ENCODE data around the gene ZC3H18.

ZC3H18 gene

GRCh38 chr16:88647178-88648070 lies 77.2 kb downstream of the ZC3H18 start:
- H3K36me3 ChIP-seq (ENCODE audit: insufficient read depth, low read length) = 0 out of 2 replicates have a peak, but pooled peaks cover 5% of the 10 kb centered on the region
- no peaks in the 10 kb centered on the region for H3K27me3 ChIP-seq (ENCODE audit: insufficient read depth, low read length)
- no peaks in the 10 kb centered on the region for H3K9me3 ChIP-seq (ENCODE audit: insufficient read depth, low read depth, low read length)
- H3K9ac ChIP-seq (ENCODE audit: low read depth, low read length) = no peak overlapping the region
- H3K4me1 ChIP-seq (ENCODE audit: insufficient read depth, low read length) = peaks cover 12% of the 10 kb centered on the region; the same call in 1 of the 2 replicates
- no peak overlapping the region for H3K27ac ChIP-seq (ENCODE audit: low read depth, low read length)
- no peak overlapping the region for H3K4me3 ChIP-seq (ENCODE audit: low read length)
- WGBS = 93% methylated on average over 22 of the region's 22 CpGs

- H3K36me3 ChIP-seq (ENCODE audit: insufficient read depth, low read length) = peaks cover 20% of the 10 kb centered on the region
- WGBS = 84% methylated on average over 20 of the region's 20 CpGs
- 0 out of 2 replicates have a peak overlapping the region, but pooled peaks have one; percentile 85 for H3K9ac ChIP-seq (ENCODE audit: low read depth, low read length)
- H3K9me3 ChIP-seq (ENCODE audit: insufficient read depth, low read depth, low read length) = no peaks in the 10 kb centered on the region
- H3K4me1 ChIP-seq (ENCODE audit: insufficient read depth, low read length) = peaks cover 12% of the 10 kb centered on the region; the same call in 1 of the 2 replicates
- H3K27me3 ChIP-seq (ENCODE audit: insufficient read depth, low read length) = no peaks in the 10 kb centered on the region
- no peak overlapping the region for H3K27ac ChIP-seq (ENCODE audit: low read depth, low read length)
- peak overlapping the region; percentile 89 for H3K4me3 ChIP-seq (ENCODE audit: low read length)
Measured at GRCh38 chr16:88649195-88649923, 79.2 kb downstream of the ZC3H18 start.

GRCh38 chr16:88649924-88650748 lies 79.9 kb downstream of the ZC3H18 start:
- Histone ChIP-seq H3K4me1 (ENCODE audit: insufficient read depth, low read length) (peaks cover 12% of the 10 kb centered on the region; the same call in 1 of the 2 replicates), H3K9me3 (ENCODE audit: insufficient read depth, low read depth, low read length) (no peaks in the 10 kb centered on the region), H3K36me3 (ENCODE audit: insufficient read depth, low read length) (peaks cover 27% of the 10 kb centered on the region), H3K27me3 (ENCODE audit: insufficient read depth, low read length) (no peaks in the 10 kb centered on the region), H3K27ac (ENCODE audit: low read depth, low read length) (peak overlapping the region; percentile 64; the same call in 1 of the 2 replicates), H3K9ac (ENCODE audit: low read depth, low read length) (peak overlapping the region; percentile 85), H3K4me3 (ENCODE audit: low read length) (peak overlapping the region; percentile 89)
- WGBS = 15% methylated on average over 37 of the region's 37 CpGs

GRCh38 chr16:88650749-88651275 lies 80.6 kb downstream of the ZC3H18 start, which contains the start of gene CYBA:
Gene CYBA, minus strand, starts transcription at chr16:88651053. Its CDS starts 40 bp downstream, at chr16:88651013.
- Histone ChIP-seq H3K27ac (ENCODE audit: low read depth, low read length) (peak within 1 kb of the TSS; percentile 64; the same call in 1 of the 2 replicates), H3K9me3 (ENCODE audit: insufficient read depth, low read depth, low read length) (no peaks in the 10 kb centered on the region), H3K4me3 (ENCODE audit: low read length) (peak within 1 kb of the TSS; percentile 89), H3K27me3 (ENCODE audit: insufficient read depth, low read length) (no peaks in the 10 kb centered on the region), H3K4me1 (ENCODE audit: insufficient read depth, low read length) (peaks cover 12% of the 10 kb centered on the region; the same call in 1 of the 2 replicates), H3K9ac (ENCODE audit: low read depth, low read length) (peak within 1 kb of the TSS; percentile 85), H3K36me3 (ENCODE audit: insufficient read depth, low read length) (peaks cover 34% of the 10 kb centered on the region)
- under 1% methylated on average over 41 of the region's 41 CpGs for WGBS

- Histone ChIP-seq H3K9ac (ENCODE audit: low read depth, low read length) (peak overlapping the region; percentile 5; the same call in 1 of the 2 replicates), H3K27ac (ENCODE audit: low read depth, low read length) (no peak overlapping the region; the same call in 1 of the 2 replicates), H3K27me3 (ENCODE audit: insufficient read depth, low read length) (no peaks in the 10 kb centered on the region), H3K9me3 (ENCODE audit: insufficient read depth, low read depth, low read length) (no peaks in the 10 kb centered on the region), H3K4me3 (ENCODE audit: low read length) (peak overlapping the region; percentile 89), H3K36me3 (ENCODE audit: insufficient read depth, low read length) (peaks cover 36% of the 10 kb centered on the region), H3K4me1 (ENCODE audit: insufficient read depth, low read length) (peaks cover 12% of the 10 kb centered on the region; the same call in 1 of the 2 replicates)
- 49% methylated on average over 24 of the region's 24 CpGs for WGBS
Measured at GRCh38 chr16:88651276-88651988, 81.2 kb downstream of the ZC3H18 start.

- Histone ChIP-seq H3K9me3 (ENCODE audit: insufficient read depth, low read depth, low read length) (no peaks in the 10 kb centered on the region), H3K4me1 (ENCODE audit: insufficient read depth, low read length) (peaks cover 12% of the 10 kb centered on the region; the same call in 1 of the 2 replicates), H3K4me3 (ENCODE audit: low read length) (no peak overlapping the region), H3K27ac (ENCODE audit: low read depth, low read length) (no peak overlapping the region; the same call in 1 of the 2 replicates), H3K9ac (ENCODE audit: low read depth, low read length) (no peak overlapping the region), H3K27me3 (ENCODE audit: insufficient read depth, low read length) (no peaks in the 10 kb centered on the region), H3K36me3 (ENCODE audit: insufficient read depth, low read length) (peaks cover 40% of the 10 kb centered on the region)
- WGBS = 92% methylated on average over 29 of the region's 29 CpGs
Measured at GRCh38 chr16:88651989-88652761, 82.0 kb downstream of the ZC3H18 start.

GRCh38 chr16:88652762-88653063 lies 82.5 kb downstream of the ZC3H18 start:
- H3K4me1 ChIP-seq (ENCODE audit: insufficient read depth, low read length) = peaks cover 12% of the 10 kb centered on the region; the same call in 1 of the 2 replicates
- H3K36me3 ChIP-seq (ENCODE audit: insufficient read depth, low read length) = peaks cover 41% of the 10 kb centered on the region
- H3K9me3 ChIP-seq (ENCODE audit: insufficient read depth, low read depth, low read length) = no peaks in the 10 kb centered on the region
- no peak overlapping the region for H3K27ac ChIP-seq (ENCODE audit: low read depth, low read length)
- H3K9ac ChIP-seq (ENCODE audit: low read depth, low read length) = no peak overlapping the region
- no peaks in the 10 kb centered on the region for H3K27me3 ChIP-seq (ENCODE audit: insufficient read depth, low read length)
- no peak overlapping the region for H3K4me3 ChIP-seq (ENCODE audit: low read length)
- WGBS = 95% methylated on average over 7 of the region's 8 CpGs

- no peaks in the 10 kb centered on the region for H3K27me3 ChIP-seq (ENCODE audit: insufficient read depth, low read length)
- H3K27ac ChIP-seq (ENCODE audit: low read depth, low read length) = no peak overlapping the region
- H3K4me3 ChIP-seq (ENCODE audit: low read length) = no peak overlapping the region
- H3K9ac ChIP-seq (ENCODE audit: low read depth, low read length) = no peak overlapping the region
- 96% methylated on average over 13 of the region's 13 CpGs for WGBS
- H3K9me3 ChIP-seq (ENCODE audit: insufficient read depth, low read depth, low read length) = no peaks in the 10 kb centered on the region
- H3K4me1 ChIP-seq (ENCODE audit: insufficient read depth, low read length) = peaks cover 12% of the 10 kb centered on the region; the same call in 1 of the 2 replicates
- H3K36me3 ChIP-seq (ENCODE audit: insufficient read depth, low read length) = peaks cover 44% of the 10 kb centered on the region
Measured at GRCh38 chr16:88653101-88653500, 82.9 kb downstream of the ZC3H18 start.

GRCh38 chr16:88653596-88654362 lies 83.6 kb downstream of the ZC3H18 start:
- no peaks in the 10 kb centered on the region for H3K27me3 ChIP-seq (ENCODE audit: insufficient read depth, low read length)
- peaks cover 12% of the 10 kb centered on the region; the same call in 1 of the 2 replicates for H3K4me1 ChIP-seq (ENCODE audit: insufficient read depth, low read length)
- H3K9ac ChIP-seq (ENCODE audit: low read depth, low read length) = no peak overlapping the region
- H3K4me3 ChIP-seq (ENCODE audit: low read length) = no peak overlapping the region
- peaks cover 48% of the 10 kb centered on the region for H3K36me3 ChIP-seq (ENCODE audit: insufficient read depth, low read length)
- H3K27ac ChIP-seq (ENCODE audit: low read depth, low read length) = no peak overlapping the region
- H3K9me3 ChIP-seq (ENCODE audit: insufficient read depth, low read depth, low read length) = no peaks in the 10 kb centered on the region
- 90% methylated on average over 32 of the region's 32 CpGs for WGBS

Measured in HUES64 (cell line).